WI38 (cell line): Measurements from ENCODE around the gene DNAJB6.

ENCODE experiments used
- H3K4me3 ChIP-seq: 2 replicates; pipeline ENCODE4 v1.5.1; 2011; ENCODE audit warnings: low read depth, mild to moderate bottlenecking, control low read depth, low read length
- TF ChIP-seq, protein P1 (sequence below): IDR thresholded peaks from 2 replicates; pipeline ENCODE4 v1.5.1; 2012; ENCODE audit warnings: low read depth, mild to moderate bottlenecking, control low read depth, low read length

The DNAJB6 gene

DNA sequence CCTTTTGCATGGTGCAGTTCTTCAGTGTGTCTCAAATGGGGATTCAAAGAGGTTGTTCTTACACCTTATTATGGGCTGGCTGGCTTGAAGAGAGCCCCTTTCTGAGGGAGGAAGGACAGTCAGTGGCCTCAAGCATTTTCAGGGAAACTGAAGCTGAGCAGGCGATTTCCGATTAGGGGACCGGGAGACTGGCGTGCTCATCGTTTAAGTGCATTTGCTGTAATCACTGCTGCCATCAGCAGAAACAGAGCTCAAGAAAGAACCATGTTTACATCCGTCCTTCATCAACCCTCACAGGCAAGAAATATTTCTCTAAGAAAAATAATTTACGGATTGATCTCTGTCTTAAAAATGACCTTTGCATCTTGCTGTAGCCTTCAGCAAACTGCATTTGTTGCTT lies 32.2 kb downstream of the DNAJB6 start:
- H3K4me3 ChIP-seq: no peak overlapping the region
- TF ChIP-seq, protein P1, sequence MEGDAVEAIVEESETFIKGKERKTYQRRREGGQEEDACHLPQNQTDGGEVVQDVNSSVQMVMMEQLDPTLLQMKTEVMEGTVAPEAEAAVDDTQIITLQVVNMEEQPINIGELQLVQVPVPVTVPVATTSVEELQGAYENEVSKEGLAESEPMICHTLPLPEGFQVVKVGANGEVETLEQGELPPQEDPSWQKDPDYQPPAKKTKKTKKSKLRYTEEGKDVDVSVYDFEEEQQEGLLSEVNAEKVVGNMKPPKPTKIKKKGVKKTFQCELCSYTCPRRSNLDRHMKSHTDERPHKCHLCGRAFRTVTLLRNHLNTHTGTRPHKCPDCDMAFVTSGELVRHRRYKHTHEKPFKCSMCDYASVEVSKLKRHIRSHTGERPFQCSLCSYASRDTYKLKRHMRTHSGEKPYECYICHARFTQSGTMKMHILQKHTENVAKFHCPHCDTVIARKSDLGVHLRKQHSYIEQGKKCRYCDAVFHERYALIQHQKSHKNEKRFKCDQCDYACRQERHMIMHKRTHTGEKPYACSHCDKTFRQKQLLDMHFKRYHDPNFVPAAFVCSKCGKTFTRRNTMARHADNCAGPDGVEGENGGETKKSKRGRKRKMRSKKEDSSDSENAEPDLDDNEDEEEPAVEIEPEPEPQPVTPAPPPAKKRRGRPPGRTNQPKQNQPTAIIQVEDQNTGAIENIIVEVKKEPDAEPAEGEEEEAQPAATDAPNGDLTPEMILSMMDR: no peak

DNA sequence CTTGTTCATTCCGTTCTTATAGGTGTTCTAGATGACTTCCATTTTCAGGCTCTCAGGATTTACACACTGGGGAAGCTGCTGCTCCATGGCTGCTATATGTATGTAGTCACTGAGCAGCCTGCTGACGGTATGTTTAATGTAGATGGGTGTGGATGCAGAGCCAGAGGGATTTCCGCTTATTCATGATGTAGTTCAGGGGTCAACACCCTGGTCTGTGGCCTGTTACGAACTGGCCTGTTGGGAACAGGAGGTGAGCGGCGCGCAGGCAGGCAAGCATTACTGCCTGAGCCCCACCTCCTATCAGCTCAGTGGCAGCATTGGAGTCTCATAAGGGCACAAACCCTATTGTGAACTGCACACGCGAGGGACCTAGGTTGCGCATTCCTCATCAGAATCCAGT lies 33.9 kb downstream of the DNAJB6 start:
- TF ChIP-seq, protein P1: no peak
- no peak overlapping the region for H3K4me3 ChIP-seq

DNA sequence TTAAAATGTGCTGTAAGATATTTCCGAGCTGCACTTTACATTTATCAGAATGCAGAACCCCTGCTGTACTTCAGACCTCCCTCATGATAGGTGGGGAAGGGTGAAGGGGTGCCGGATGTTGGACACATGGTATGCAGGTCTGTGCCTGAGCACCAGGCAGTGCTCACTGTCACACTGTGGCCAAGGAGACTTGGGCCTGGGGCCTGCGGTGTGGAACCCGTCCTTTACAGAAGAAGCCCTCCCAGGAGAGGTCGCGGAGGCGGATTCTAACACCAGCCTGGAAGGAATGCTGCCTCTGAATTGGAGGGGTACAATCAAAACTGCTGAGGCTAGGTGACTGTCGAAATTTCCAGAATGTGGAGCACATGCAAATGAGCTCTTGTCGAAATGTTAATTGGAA lies 34.5 kb downstream of the DNAJB6 start:
- TF ChIP-seq, protein P1: no peak
- H3K4me3 ChIP-seq: no peak overlapping the region

DNA sequence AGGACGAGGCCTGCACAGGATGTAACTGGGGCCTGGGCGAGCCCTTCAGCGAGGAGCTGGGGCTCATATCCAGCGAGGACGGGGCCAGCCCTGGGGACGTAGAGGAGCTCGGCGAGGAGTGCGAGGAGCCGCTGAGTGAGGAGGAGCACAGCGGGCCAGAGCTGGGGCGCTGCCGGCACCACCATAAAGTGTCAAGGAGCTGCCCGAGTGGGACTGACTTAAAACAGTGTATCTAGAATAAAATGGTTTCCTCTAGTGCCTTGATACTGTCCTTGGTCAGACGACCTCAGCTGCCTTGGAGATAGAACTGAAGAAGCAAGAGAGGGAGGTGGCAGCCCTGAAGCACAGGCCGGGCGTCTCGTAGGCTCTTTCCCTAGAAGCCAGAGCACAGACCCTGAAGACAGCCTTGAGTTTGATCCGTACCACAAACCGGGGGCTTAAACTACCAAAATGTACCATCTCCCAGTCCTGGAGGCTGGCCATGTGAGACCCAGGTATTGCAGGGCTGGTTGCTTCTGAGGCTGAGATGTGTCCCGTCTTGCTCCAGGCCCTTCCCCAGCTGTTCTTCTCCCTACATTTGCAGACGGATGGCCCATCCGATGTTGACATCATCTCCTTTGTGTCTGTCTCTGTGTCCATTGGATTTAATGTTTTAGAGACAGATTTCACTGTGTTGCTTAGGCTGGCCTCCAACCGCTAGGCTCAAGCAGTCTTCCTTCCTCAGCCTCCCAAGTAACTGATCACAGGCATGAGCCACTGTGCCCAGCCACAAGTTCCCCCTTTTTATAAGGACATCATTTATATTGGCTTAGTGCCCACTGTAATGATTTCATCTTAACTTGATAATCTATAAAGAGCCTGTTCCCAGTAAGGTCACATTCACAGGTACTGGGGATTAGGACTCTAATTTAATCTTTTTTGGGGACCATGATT lies 35.8 kb downstream of the DNAJB6 start:
- TF ChIP-seq, protein P1: no peak
- no peak overlapping the region for H3K4me3 ChIP-seq

DNA sequence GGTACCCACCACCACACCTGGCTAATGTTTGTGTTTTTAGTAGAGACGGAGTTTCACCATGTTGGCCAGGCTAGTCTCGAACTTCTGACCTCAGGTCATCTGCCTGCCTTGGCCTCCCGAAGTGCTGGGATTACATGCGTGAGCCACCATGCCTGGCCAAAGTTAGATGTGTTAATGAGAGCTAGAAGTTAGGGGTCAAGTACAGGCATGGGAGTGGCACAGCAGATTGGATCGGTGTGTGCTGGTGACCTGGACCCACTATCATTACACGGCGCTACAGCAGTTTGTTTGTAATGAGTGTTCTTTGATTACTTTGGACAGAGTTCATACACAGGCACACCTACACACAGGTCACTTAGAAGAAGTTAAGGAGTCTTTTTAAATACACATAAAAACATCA lies 36.7 kb downstream of the DNAJB6 start:
- no peak overlapping the region for H3K4me3 ChIP-seq
- TF ChIP-seq, protein P1: no peak

DNA sequence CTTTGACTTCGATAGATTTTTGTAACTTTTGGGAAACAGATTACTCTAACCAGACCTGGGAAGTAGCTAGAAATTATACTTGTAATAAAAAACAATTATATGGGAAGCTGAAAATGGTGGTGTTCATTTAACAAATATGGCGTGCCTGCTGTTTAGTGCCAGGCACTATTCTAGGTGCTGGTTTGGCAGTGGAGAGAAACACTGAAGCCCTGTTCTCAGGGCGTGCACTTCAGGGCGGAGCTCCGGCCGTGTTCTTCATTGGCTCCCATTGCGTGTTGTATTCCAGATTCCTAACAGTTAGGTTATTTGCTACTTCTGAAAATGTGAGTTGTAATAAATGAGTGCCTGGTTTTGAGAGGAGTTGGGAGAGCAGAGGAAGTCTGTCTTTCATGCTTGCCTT lies 38.6 kb downstream of the DNAJB6 start:
- H3K4me3 ChIP-seq: no peak overlapping the region
- TF ChIP-seq, protein P1: no peak

DNA sequence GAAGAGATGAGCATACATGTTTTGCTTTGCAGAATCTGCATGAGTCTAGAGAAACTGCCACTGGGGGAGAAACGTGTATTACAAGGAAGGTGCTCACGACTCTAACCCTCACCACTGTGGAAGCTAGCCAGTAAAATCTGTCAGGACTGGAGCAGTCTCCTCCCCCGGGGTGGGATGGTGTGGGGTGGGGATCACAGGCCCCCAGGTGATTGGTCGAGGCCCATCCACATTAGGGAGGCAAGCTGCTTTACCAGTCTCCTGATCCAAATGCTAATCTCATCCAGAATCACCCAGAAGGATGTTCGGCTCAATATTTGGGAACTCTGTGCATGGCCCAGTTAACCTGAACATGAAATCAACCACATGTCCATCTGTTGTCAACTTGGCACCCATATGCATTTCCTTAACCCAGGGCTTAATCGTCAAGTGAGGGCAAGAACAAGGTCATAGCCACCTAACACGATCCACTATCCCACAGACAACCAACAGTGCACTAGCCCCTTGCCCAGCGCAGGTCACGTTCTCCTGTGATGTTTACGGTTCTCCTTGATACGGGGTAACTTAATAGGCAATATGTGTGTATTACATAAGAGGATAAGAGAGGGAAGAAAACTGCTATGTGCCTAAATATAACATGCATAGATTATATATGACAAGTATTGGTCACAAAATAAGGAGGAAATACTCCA lies 40.8 kb downstream of the DNAJB6 start:
- no peak overlapping the region for H3K4me3 ChIP-seq
- TF ChIP-seq, protein P1: no peak
